BLaER1 (cell line): ENCODE results near the gene UBR2.

Experiments
- H3K27ac ChIP-seq: shearing (Covaris generic); formaldehyde crosslinking; 2 replicates; pipeline ENCODE4 v1.8.1; 2022
- H3K27me3 ChIP-seq: shearing (Covaris generic); formaldehyde crosslinking; 2 replicates; pipeline ENCODE4 v1.8.1; 2022
- H3K36me3 ChIP-seq: shearing (Covaris generic); formaldehyde crosslinking; 2 replicates; pipeline ENCODE4 v1.8.1; 2022
- H3K4me1 ChIP-seq: shearing (Covaris generic); formaldehyde crosslinking; 2 replicates; pipeline ENCODE4 v1.8.1; 2022
- H3K4me2 ChIP-seq: shearing (Covaris generic); formaldehyde crosslinking; 2 replicates; pipeline ENCODE4 v1.8.1; 2022
- H3K4me3 ChIP-seq: shearing (Covaris generic); formaldehyde crosslinking; 2 replicates; pipeline ENCODE4 v1.8.1; 2022
- H3K9ac ChIP-seq: shearing (Covaris generic); formaldehyde crosslinking; 2 replicates; pipeline ENCODE4 v1.8.1; 2022
- H3K9me3 ChIP-seq: shearing (Covaris generic); formaldehyde crosslinking; 2 replicates; pipeline ENCODE4 v1.8.1; 2022
- H4K20me1 ChIP-seq: shearing (Covaris generic); formaldehyde crosslinking; 2 replicates; pipeline ENCODE4 v1.8.1; 2022
- Cebpa-rat ChIP-seq: shearing (Covaris generic); IDR thresholded peaks from 2 replicates; pipeline ENCODE4 v1.8.1; 2022

Gene UBR2

GRCh38 chr6:42530751-42531150 lies 33.1 kb upstream of the UBR2 start:
- H3K4me1 ChIP-seq, result no peaks in the 10 kb centered on the region
- no peaks in the 10 kb centered on the region for H4K20me1 ChIP-seq
- no peaks in the 10 kb centered on the region for H3K9me3 ChIP-seq
- H3K4me2 ChIP-seq, result no peak overlapping the region
- TF ChIP-seq Cebpa-rat, result no peak
- H3K36me3 ChIP-seq, result no peaks in the 10 kb centered on the region
- no peak overlapping the region for H3K4me3 ChIP-seq
- H3K27me3 ChIP-seq, result no peaks in the 10 kb centered on the region
- no peak overlapping the region for H3K9ac ChIP-seq
- no peak overlapping the region for H3K27ac ChIP-seq

GRCh38 chr6:42532038-42532669 lies 31.7 kb upstream of the UBR2 start:
- no peak for TF ChIP-seq Cebpa-rat
- H4K20me1 ChIP-seq, result no peaks in the 10 kb centered on the region
- H3K36me3 ChIP-seq, result no peaks in the 10 kb centered on the region
- H3K4me2 ChIP-seq, result no peak overlapping the region
- H3K4me3 ChIP-seq, result no peak overlapping the region
- no peaks in the 10 kb centered on the region for H3K4me1 ChIP-seq
- H3K9me3 ChIP-seq, result no peaks in the 10 kb centered on the region
- no peak overlapping the region for H3K9ac ChIP-seq
- H3K27me3 ChIP-seq, result no peaks in the 10 kb centered on the region
- H3K27ac ChIP-seq, result no peak overlapping the region

GRCh38 chr6:42533794-42534193 lies 30.0 kb upstream of the UBR2 start:
- no peak overlapping the region for H3K4me2 ChIP-seq
- TF ChIP-seq Cebpa-rat, result no peak
- no peaks in the 10 kb centered on the region for H3K4me1 ChIP-seq
- H3K4me3 ChIP-seq, result no peak overlapping the region
- H3K36me3 ChIP-seq, result no peaks in the 10 kb centered on the region
- H4K20me1 ChIP-seq, result no peaks in the 10 kb centered on the region
- no peaks in the 10 kb centered on the region for H3K9me3 ChIP-seq
- H3K27ac ChIP-seq, result no peak overlapping the region
- H3K9ac ChIP-seq, result no peak overlapping the region
- no peaks in the 10 kb centered on the region for H3K27me3 ChIP-seq

DNA sequence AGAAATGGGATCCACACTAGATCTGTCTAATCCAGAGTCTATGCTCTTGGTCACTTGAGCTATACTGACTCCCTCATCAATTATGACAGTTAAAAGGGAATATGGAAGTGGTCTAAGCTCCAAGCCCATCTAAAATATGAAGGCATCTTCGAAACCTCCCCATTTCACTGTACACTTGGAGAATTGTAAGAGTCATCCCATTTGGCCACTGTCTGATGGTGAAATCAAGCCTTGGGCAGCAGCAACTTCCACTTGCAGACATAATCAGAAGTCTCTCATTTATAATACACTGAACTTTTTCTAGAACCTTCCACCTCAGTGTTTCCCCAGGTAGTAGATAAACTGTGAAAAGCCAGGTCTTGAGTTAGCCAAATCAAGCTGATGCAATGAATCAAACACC lies 26.3 kb upstream of the UBR2 start:
- H3K4me3 ChIP-seq, result no peak overlapping the region
- H3K27me3 ChIP-seq, result no peaks in the 10 kb centered on the region
- H3K27ac ChIP-seq, result no peak overlapping the region
- H3K4me1 ChIP-seq, result no peaks in the 10 kb centered on the region
- no peaks in the 10 kb centered on the region for H4K20me1 ChIP-seq
- H3K9me3 ChIP-seq, result no peaks in the 10 kb centered on the region
- no peak overlapping the region for H3K9ac ChIP-seq
- no peak for TF ChIP-seq Cebpa-rat
- H3K4me2 ChIP-seq, result no peak overlapping the region
- no peaks in the 10 kb centered on the region for H3K36me3 ChIP-seq

GRCh38 chr6:42539135-42539534 lies 24.7 kb upstream of the UBR2 start:
- Histone ChIP-seq H3K4me3 (no peak overlapping the region), H4K20me1 (no peaks in the 10 kb centered on the region), H3K4me2 (no peak overlapping the region), H3K27ac (no peak overlapping the region), H3K9me3 (no peaks in the 10 kb centered on the region), H3K27me3 (no peaks in the 10 kb centered on the region), H3K36me3 (no peaks in the 10 kb centered on the region), H3K9ac (no peak overlapping the region), H3K4me1 (no peaks in the 10 kb centered on the region)
- TF ChIP-seq Cebpa-rat, result no peak

DNA sequence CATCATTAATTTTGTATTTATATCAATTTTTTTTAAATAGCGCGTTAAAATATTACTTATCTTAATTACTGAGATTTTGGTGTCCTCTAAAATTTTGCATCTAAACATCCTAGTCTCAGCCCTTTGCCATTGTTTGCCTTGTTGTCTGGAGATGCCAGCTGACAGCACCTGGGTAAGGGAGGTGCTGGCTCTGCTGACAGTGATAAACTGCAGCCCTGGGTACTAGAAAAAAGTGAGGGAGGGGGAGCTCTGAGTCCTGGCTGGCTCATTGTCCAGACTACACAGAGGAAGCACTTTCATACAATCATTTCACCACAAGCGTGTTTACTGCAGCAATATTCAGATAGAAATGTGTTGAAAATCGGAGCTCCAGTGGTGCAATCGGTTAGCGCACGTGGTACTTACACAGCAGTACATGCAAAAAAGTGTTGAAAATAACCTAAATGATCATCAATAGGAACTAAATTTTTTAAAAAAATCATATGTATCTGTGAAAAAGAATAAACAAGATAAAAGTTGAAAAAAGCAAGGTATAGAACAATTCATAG lies 18.5 kb upstream of the UBR2 start:
- Histone ChIP-seq H3K4me2 (no peak overlapping the region), H3K36me3 (no peaks in the 10 kb centered on the region), H3K4me1 (peaks cover 12% of the 10 kb centered on the region), H3K9me3 (no peaks in the 10 kb centered on the region), H4K20me1 (no peaks in the 10 kb centered on the region), H3K4me3 (no peak overlapping the region), H3K27ac (no peak overlapping the region), H3K27me3 (no peaks in the 10 kb centered on the region), H3K9ac (no peak overlapping the region)
- TF ChIP-seq Cebpa-rat, result no peak

DNA sequence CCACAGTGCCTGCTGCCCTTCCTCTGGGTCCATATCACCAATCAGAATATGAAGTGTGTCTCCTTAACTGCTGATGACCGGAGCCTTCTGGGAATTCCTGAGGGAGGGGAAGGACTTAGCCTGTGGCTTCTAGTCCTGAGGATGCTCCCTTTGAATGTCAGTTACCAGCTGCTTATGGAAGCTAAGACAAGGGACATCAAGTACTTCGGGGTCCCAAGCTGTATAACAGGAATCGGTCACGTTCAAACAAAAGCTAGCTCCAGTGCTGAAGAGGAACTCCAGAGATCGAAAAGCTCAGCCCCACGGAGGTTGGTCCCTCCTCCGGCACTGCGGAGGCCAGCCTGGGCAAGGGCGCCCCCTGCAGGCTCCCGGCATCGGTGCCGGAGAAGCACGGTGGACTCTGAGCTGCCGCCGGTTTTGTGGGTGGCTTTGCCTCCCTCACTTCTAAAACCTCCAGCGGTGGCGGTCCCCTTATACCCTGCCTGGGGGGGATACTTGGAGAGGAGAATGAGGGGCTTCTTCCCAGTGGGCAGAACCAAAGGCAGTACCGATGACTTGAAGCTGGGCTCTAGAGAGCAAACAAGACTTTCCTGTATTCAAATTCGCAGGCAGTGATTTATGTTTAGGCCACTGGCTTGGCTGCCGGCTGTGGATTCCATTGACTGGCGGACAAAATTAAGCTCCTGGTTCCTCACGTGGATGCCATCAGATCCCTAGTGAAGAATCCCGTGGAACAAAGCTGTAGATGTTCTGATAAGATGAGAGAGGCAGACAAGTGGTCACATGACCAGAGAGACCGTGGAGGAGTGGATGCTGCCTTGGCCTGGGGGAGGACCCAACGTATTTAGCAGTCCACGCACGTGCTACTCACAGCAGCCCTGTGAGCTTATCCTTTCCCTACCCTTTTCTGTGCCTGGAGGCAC lies 16.2 kb upstream of the UBR2 start:
- Histone ChIP-seq H3K9me3 (no peaks in the 10 kb centered on the region), H3K4me2 (peak overlapping the region; percentile 75), H3K36me3 (no peaks in the 10 kb centered on the region), H3K4me3 (peak overlapping the region; percentile 53), H4K20me1 (no peaks in the 10 kb centered on the region), H3K27ac (no peak overlapping the region), H3K27me3 (no peaks in the 10 kb centered on the region), H3K4me1 (peaks cover 12% of the 10 kb centered on the region), H3K9ac (peak overlapping the region; percentile 69)
- TF ChIP-seq Cebpa-rat, result no peak

GRCh38 chr6:42550277-42550676 lies 13.6 kb upstream of the UBR2 start:
- Histone ChIP-seq H3K27ac (no peak overlapping the region), H3K36me3 (no peaks in the 10 kb centered on the region), H3K9me3 (peaks cover 12% of the 10 kb centered on the region), H3K4me3 (no peak overlapping the region), H3K9ac (no peak overlapping the region), H3K4me2 (no peak overlapping the region), H4K20me1 (no peaks in the 10 kb centered on the region), H3K27me3 (no peaks in the 10 kb centered on the region), H3K4me1 (peaks cover 12% of the 10 kb centered on the region)
- TF ChIP-seq Cebpa-rat, result no peak

DNA sequence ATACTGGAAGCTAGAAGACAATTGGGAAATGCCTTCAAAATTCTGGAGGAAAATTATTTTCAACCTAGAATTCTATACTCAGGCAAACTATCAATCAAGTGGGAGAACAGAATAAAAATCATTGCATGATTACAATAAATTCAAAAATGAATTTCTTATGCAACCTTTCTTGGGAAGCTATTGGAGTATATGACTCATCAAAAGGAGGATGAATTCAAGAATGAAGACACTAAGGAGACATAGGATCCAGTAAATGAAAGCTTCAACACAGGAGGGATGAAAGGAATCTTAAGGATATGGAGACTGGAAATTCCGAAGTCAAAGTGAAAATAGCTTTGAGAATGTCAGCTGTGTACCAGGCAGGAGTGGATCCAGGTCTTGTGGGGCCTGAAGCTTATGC lies 12.6 kb upstream of the UBR2 start:
- no peak overlapping the region for H3K4me3 ChIP-seq
- no peak overlapping the region for H3K4me2 ChIP-seq
- H3K9ac ChIP-seq, result no peak overlapping the region
- TF ChIP-seq Cebpa-rat, result no peak
- no peaks in the 10 kb centered on the region for H3K27me3 ChIP-seq
- no peaks in the 10 kb centered on the region for H3K36me3 ChIP-seq
- peaks cover 12% of the 10 kb centered on the region for H3K4me1 ChIP-seq
- no peaks in the 10 kb centered on the region for H4K20me1 ChIP-seq
- no peak overlapping the region for H3K27ac ChIP-seq
- peaks cover 12% of the 10 kb centered on the region for H3K9me3 ChIP-seq

- H3K27me3 ChIP-seq, result no peaks in the 10 kb centered on the region
- no peak for TF ChIP-seq Cebpa-rat
- no peak overlapping the region for H3K4me3 ChIP-seq
Observed at GRCh38 chr6:42552380-42552779, 11.4 kb upstream of the UBR2 start.

More at GRCh38 chr6:42552380-42552779, 11.4 kb upstream of the UBR2 start:
- H3K4me1 ChIP-seq, result peaks cover 7% of the 10 kb centered on the region
- no peaks in the 10 kb centered on the region for H4K20me1 ChIP-seq
- H3K27ac ChIP-seq, result no peak overlapping the region
- H3K9me3 ChIP-seq, result peaks cover 12% of the 10 kb centered on the region
- H3K4me2 ChIP-seq, result no peak overlapping the region
- no peak overlapping the region for H3K9ac ChIP-seq
- no peaks in the 10 kb centered on the region for H3K36me3 ChIP-seq
